GM21619 (cell line): ENCODE results near the gene AKAP1.

Source experiments
- ATAC-seq: cut with Tn5 transposase; IDR thresholded peaks from one replicate; pipeline ENCODE4 v1.9.1; 2021; ENCODE audit not compliant: unreplicated experiment

Gene AKAP1

GRCh38 chr17:57105591-57105990 lies 20.5 kb downstream of the AKAP1 start:
- ATAC-seq = no peak

GRCh38 chr17:57106107-57106835 lies 21.2 kb downstream of the AKAP1 start:
- no peak for ATAC-seq

DNA sequence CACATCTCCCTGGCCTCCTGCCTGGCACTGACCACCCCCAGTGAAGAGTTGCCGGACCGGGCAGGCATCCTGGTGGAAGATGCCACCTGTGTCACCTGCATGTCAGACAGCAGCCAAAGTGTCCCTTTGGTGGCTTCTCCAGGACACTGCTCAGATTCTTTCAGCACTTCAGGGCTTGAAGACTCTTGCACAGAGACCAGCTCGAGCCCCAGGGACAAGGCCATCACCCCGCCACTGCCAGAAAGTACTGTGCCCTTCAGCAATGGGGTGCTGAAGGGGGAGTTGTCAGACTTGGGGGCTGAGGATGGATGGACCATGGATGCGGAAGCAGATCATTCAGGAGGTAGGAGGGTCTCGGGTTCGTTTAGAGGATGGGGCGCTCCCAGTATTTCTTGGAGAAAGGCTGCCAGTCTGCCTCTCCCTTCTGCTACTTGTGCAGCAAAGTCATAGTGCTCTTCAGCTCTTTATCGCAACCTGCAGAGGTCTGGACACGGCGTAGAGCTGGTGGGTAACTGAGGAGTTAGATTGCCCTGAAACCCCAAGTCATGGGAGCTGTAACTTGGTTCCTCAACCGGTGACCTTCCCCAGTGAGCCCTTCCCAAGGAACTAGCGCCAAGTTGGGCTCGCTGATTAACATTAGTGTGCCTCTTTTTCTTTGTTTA lies 21.9 kb downstream of the AKAP1 start:
- no peak for ATAC-seq

- no peak for ATAC-seq
These were observed 22.6 kb downstream of the AKAP1 start for GRCh38 chr17:57107498-57108101.

GRCh38 chr17:57108671-57109392 lies 23.8 kb downstream of the AKAP1 start:
- ATAC-seq = no peak

DNA sequence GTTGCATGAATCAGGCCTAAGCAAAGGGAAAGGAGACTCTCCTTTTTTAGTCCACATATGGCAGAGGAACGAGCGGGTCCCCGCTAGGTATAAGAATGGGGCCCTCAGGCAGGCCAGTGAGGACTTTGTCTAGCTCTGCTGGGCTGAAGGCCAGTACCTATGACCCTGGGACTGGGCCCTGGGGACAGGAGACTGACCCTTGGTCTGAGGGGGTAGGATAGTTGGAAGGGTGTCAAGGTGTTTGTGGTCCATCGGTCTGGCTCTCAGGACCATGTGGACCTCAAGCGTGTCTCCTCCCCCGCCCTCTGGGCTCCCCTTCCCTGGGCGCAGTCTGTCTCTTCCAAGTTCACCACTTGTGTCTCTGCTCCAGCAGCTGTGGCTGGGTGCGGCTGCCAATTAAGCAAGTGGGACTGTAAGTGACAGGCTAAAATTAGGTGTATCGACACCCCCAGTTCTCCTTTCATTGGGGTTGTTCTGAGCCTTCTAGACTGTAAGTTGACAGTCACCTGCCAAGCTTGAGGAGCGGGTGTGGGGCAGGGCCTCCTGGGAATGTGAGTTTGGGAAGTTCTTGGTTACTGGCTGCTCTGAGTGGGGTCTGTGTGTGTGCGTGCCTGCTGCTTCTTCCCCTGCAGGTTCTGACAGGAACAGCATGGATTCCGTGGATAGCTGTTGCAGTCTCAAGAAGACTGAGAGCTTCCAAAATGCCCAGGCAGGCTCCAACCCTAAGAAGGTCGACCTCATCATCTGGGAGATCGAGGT lies 24.5 kb downstream of the AKAP1 start:
- no peak for ATAC-seq

DNA sequence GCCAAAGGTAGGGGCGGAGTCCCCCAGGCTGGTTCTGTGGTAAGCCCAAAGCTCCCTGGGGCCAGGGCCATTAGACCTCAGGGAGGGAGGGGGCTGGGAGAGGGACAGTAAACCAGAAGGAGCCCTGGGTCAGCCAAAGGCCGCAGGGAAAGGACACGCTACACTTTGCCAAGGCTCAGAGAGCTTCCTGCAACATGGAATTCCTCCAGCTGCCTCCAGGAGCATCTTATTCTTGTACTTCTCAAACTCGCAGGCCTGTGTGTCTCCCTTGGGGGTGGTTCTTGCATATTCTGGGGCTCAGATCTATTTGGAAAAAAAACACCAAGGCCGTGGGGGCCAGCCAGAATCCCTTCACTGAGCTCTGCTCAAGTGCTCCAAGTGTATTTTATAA lies 25.1 kb downstream of the AKAP1 start:
- ATAC-seq = no peak

GRCh38 chr17:57110579-57111325 lies 25.7 kb downstream of the AKAP1 start:
- ATAC-seq = no peak

GRCh38 chr17:57111386-57111785 lies 26.3 kb downstream of the AKAP1 start:
- ATAC-seq = no peak

DNA sequence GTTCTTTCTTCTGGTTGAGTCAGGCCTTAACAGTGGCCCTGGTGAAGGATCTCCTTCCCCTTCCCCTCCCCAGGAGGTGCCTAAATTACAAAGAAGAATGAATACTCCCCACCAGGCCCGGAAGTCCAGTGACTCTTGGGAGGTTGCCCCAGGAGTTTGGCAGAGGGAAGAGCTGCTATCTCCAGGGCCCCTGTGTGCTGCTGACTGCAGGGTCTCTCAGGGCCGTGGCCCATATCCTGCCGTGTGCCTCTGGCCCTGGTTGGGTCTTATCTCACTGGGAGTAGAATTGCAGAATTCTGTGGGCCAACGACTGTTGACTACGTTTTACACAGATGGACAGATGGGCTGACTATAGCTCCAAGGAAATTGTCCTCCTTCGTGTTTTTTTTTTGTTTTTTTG lies 28.0 kb downstream of the AKAP1 start:
- no peak for ATAC-seq

DNA sequence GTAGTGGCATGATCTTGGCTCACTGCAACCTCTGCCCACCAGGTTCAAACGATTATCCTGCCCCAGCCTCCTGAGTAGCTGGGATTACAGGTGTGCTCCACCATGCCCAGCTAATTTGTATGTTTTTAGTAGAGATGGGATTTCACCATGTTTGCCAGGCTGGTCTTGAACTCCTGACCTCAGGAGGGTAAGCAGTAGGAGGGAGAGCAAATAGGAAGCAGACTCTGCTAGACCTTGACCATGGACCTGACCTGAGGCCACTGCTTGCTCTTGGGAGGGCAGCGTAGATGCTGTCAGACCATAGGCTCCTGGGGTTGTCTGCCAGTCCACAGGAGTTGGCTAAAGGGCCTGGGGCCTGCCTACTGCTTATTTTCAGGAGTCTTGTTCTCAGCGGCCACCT lies 28.6 kb downstream of the AKAP1 start:
- no peak for ATAC-seq

DNA sequence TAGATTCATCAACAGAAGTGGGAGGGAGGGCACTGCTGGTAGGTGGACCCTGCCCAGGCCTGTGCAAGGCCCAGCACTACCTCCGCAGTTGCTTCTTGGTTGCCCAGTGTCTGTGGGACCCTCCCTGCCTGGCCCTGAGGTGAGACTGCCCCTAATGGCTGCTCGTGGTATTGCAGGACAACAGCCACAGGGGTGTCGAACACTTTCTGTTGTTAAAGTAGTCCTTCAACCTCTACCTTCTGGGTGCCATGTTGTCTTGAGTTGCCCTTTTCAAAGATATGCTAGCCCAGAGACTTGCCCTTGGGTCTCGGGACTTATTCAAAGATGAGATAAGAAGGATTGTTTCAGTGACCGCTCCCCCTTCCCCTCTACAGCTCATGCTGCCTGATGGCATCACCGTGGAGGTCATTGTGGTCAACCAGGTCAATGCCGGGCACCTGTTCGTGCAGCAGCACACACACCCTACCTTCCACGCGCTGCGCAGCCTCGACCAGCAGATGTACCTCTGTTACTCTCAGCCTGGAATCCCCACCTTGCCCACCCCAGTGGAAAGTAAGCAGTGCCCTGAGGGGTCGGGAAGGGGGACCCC lies 29.1 kb downstream of the AKAP1 start:
- ATAC-seq = no peak

DNA sequence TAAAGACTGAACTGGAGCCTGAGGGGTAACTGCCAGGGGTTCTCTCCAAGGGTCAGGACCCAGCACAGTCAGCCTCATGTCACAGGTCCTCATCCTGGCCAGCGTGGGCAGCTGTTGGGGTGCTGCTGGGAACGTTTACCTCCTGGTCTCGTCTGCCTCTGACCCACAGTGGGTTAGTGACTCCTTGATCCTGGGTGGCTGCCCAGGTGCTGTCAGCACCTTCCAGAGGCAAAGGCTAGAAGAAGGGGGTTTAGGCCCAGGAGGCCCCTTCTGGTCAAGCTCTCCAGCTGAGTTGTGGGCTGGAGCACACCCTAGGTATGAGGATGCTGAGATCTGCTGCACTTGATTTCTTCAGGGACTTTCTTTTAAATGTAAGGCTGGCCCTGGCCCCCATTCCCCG lies 30.3 kb downstream of the AKAP1 start:
- ATAC-seq = no peak

DNA sequence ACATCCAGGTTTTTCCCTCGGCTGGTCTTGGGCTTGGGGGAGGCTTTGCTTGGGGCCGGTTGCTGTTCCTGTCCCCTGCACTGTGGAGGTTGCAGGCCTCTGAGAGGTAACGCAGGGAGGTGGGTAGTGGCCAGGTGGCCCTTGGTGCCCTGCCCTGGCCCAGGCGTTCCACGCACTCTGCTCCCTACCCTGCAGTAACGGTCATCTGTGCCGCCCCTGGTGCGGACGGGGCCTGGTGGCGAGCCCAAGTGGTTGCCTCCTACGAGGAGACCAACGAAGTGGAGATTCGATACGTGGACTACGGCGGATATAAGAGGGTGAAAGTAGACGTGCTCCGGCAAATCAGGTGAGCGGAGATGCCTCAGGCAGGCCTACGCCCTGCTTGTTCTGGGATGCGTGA lies 30.9 kb downstream of the AKAP1 start:
- no peak for ATAC-seq

DNA sequence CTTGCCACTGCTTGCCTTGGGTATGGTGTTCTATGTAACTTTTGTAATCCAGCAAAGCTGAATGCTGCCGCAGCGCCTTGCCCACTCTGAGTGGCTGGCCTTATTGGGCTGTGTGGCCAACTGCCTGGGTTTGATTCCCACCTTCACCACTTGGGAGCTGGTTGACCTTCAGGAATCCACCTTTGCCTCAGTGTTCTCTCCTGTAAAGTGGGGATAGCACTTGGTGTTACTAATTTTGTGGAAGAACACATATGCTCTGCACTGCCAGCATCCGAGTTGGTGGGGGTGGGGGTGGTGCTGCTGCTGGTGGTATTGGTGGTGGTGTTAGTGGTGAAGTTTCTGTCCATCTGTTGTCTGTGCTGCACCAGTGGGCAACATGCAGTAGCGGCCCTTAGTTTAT lies 32.8 kb downstream of the AKAP1 start:
- ATAC-seq = no peak

- ATAC-seq = no peak
These were observed 35.8 kb downstream of the AKAP1 start for GRCh38 chr17:57120814-57121213.

- ATAC-seq = no peak
These were observed 36.4 kb downstream of the AKAP1 start for GRCh38 chr17:57121308-57122042.

GRCh38 chr17:57124053-57124452 lies 39.0 kb downstream of the AKAP1 start:
- no peak for ATAC-seq

DNA sequence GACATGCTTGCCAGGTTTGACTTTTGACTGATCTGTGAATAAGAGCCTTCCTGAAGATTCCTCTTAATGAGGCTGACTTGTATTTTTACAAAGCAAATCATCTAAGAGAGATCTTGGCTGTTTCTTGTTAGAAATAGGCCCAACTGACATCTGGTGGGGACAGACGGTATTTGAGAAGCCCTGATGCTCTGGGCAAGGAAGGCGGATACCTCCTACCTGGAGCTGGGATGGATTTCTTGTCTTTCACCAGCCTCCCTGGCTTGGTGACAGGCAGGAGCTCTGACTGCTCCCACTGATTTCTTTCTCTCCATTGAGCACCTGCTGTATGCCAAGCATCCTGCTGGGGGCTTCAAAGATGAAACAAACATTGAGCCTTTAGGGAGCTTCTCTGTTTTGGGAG lies 40.4 kb downstream of the AKAP1 start:
- ATAC-seq = no peak
